NCI-H345 treated with DMSO at 0.1 percent for 48 hours (cell line): ENCODE data around the gene UBE3C.

Experiments
- DNase-seq: peaks from one replicate; lab custom pipeline; 2025; ENCODE audit not compliant: unreplicated experiment; lab: John Stamatoyannopoulos, UW

UBE3C gene

GRCh38 chr7:157284229-157285014 lies 145.7 kb downstream of the UBE3C start:
- DNase-seq = no peak

- no peak for DNase-seq
Measured at GRCh38 chr7:157291404-157292080, 152.8 kb downstream of the UBE3C start.

GRCh38 chr7:157292258-157292657 lies 153.5 kb downstream of the UBE3C start:
- DNase-seq = no peak

- no peak for DNase-seq
Measured at GRCh38 chr7:157292770-157293412, 154.2 kb downstream of the UBE3C start.

GRCh38 chr7:157293413-157293788 lies 154.7 kb downstream of the UBE3C start:
- DNase-seq = no peak

GRCh38 chr7:157294773-157295172 lies 156.0 kb downstream of the UBE3C start:
- no peak for DNase-seq

- no peak for DNase-seq
Measured at GRCh38 chr7:157295338-157295737, 156.6 kb downstream of the UBE3C start.

GRCh38 chr7:157297185-157297584 lies 158.5 kb downstream of the UBE3C start:
- no peak for DNase-seq

GRCh38 chr7:157299317-157299612 lies 160.5 kb downstream of the UBE3C start:
- no peak for DNase-seq

GRCh38 chr7:157299613-157300368 lies 161.1 kb downstream of the UBE3C start:
- no peak for DNase-seq

- no peak for DNase-seq
Measured at GRCh38 chr7:157300369-157300825, 161.7 kb downstream of the UBE3C start.

GRCh38 chr7:157301610-157302120 lies 162.9 kb downstream of the UBE3C start:
- DNase-seq = no peak

- DNase-seq = no peak
Measured at GRCh38 chr7:157306846-157307838, 168.4 kb downstream of the UBE3C start.

GRCh38 chr7:157309988-157310668 lies 171.4 kb downstream of the UBE3C start:
- no peak for DNase-seq

- DNase-seq = no peak
Measured at GRCh38 chr7:157310676-157311185, 172.0 kb downstream of the UBE3C start.

GRCh38 chr7:157312941-157313340 lies 174.2 kb downstream of the UBE3C start:
- no peak for DNase-seq

GRCh38 chr7:157313645-157314044 lies 174.9 kb downstream of the UBE3C start:
- no peak for DNase-seq

GRCh38 chr7:157318015-157318706 lies 179.4 kb downstream of the UBE3C start:
- DNase-seq = no peak
